Transverse colon (tissue), 4 donors: Measurements from ENCODE around the gene SLC4A2. TPM values are rescaled to one million over a fixed set of nuclear protein-coding genes. Genes with fewer than 3 reads are reported as not detected.

Experiments
- DNase-seq: peaks from one replicate; pipeline ENCODE4 v3.0.0-alpha.2; 2019
- H3K27ac ChIP-seq, 4 donors: fragments of 200-600 bp; sonication (generic); 2 replicates each; pipeline ENCODE4 v1.5.1; 2016 to 2018; ENCODE audit warnings: inconsistent platforms in 4 of 4
- H3K27me3 ChIP-seq: fragments of 200-600 bp; sonication (generic); 2 replicates; pipeline ENCODE4 v1.5.1; 2017; ENCODE audit warnings: inconsistent platforms
- H3K36me3 ChIP-seq, 4 donors: fragments of 200-600 bp; sonication (generic); 2 replicates each; pipeline ENCODE4 v1.5.1; 2017 to 2019; ENCODE audit warnings: inconsistent platforms in 4 of 4
- H3K4me1 ChIP-seq, 4 donors: fragments of 200-600 bp; sonication (generic); 2 replicates each; pipeline ENCODE4 v1.5.1; 2017 to 2020; ENCODE audit warnings: inconsistent platforms in 4 of 4
- H3K4me3 ChIP-seq, 4 donors: fragments of 200-600 bp; sonication (generic); 1 replicate in 1 of 4; 2 replicates in 3 of 4; pipeline versions ENCODE4 v1.5.1 to v1.6.1; 2017 to 2019; ENCODE audit warnings: inconsistent platforms in 4 of 4
- H3K9me3 ChIP-seq, 2 donors: fragments of 200-600 bp; sonication (generic); 2 replicates each; pipeline ENCODE4 v1.5.1; 2017 to 2019; ENCODE audit warnings: inconsistent platforms in 2 of 2
- EP300 ChIP-seq: sonication (generic); formaldehyde crosslinking; IDR thresholded peaks from one replicate; pipeline ENCODE4 v1.6.1; 2017; ENCODE audit warnings: antibody characterized with exemption, low read depth
- POLR2A ChIP-seq: fragments of 450-650 bp; IDR thresholded peaks from one replicate; pipeline ENCODE4 v1.6.1; 2016; ENCODE audit warnings: antibody characterized with exemption, mild to moderate bottlenecking, moderate library complexity
- POLR2AphosphoS5 ChIP-seq, 3 donors: sonication (generic); formaldehyde crosslinking; IDR thresholded peaks; one replicate each; pipeline ENCODE4 v1.6.1; 2016; ENCODE audit warnings: antibody characterized with exemption in 3 of 3
- WGBS, 2 donors: methylation state at CpG; one replicate each; pipeline ENCODE4 v1.1.5; 2018; ENCODE audit warnings: low coverage in 1 of 2; 5-methylcytosine and 5-hydroxymethylcytosine counted together
- in situ Hi-C, 4 donors: fragments of 200-750 bp; cut with MboI; loops; one replicate each; pipeline versions ENCODE4 v1.15.0 to v1.15.1; 2017; ENCODE audit warnings: low sequenced_read_pairs in 3 of 4, low pct_ligation_motif_present in 1 of 4, low pct_unique_long_range_greater_than_20kb in 1 of 4
- intact Hi-C: fragments of 100-400 bp; cut with DNase I; formaldehyde crosslinking; loops from one replicate; pipeline ENCODE4 v1.15.1; 2023; ENCODE audit warnings: low total_unique reads
- total RNA-seq, 4 donors: library from RNA; depleted of rRNA; stranded (reverse); fragments of >200 nt; gene quantifications; one replicate each; pipeline ENCODE4 v1.1.0, GENCODE V29; 2016
- TF ChIP-seq, protein P1 (sequence below), 5 experiments: fragments of 200-600 bp in 3 of 5; fragments of 450-650 bp in 2 of 5; sonication (generic) in 3 of 5; IDR thresholded peaks; 1 replicate in 2 of 5; 2 replicates in 3 of 5; pipeline ENCODE4 v1.5.1; 2016 to 2017; ENCODE audit warnings: antibody characterized with exemption in 5 of 5, inconsistent platforms in 3 of 5, mild to moderate bottlenecking in 2 of 5, moderate library complexity in 1 of 5

The SLC4A2 gene
- total RNA-seq, 4 donors from 2014 or later, result 61.7 to 464 (median 83.2) TPM

DNA sequence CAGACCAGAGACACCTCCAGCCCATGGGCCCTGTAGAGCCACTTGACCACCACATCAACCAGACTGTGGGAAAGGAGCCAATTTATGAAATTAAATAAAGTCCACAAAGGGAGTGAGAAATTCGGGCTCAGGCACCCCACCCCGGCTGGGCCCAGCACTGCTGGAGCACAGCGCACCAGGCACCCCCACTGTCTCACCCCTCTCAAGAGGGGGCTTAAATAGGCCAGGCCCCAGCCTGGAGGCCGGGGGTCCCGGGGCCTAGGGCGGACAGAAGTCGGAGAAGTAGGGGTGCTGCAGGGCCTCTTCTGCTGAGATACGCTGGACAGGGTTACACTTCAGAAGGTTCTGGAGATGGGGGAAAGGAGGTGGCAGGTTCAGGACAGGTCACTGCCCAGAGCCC, 5.6 kb upstream of the SLC4A2 start:
- peaks cover 8% of the 10 kb centered on the region for H3K27me3 ChIP-seq
- H3K27ac ChIP-seq, result no peak overlapping the region
- no peak overlapping the region for H3K4me3 ChIP-seq
- DNase-seq, result no peak
- 97% methylated on average over 6 of the region's 8 CpGs; no CpG with 5 or more reads in 1 of the 2 donors for WGBS, 2 donors
- no peak for TF ChIP-seq EP300
- no peak for TF ChIP-seq POLR2A
- TF ChIP-seq, protein P1, sequence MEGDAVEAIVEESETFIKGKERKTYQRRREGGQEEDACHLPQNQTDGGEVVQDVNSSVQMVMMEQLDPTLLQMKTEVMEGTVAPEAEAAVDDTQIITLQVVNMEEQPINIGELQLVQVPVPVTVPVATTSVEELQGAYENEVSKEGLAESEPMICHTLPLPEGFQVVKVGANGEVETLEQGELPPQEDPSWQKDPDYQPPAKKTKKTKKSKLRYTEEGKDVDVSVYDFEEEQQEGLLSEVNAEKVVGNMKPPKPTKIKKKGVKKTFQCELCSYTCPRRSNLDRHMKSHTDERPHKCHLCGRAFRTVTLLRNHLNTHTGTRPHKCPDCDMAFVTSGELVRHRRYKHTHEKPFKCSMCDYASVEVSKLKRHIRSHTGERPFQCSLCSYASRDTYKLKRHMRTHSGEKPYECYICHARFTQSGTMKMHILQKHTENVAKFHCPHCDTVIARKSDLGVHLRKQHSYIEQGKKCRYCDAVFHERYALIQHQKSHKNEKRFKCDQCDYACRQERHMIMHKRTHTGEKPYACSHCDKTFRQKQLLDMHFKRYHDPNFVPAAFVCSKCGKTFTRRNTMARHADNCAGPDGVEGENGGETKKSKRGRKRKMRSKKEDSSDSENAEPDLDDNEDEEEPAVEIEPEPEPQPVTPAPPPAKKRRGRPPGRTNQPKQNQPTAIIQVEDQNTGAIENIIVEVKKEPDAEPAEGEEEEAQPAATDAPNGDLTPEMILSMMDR (IDR thresholded peaks at IDR 0.05), result no peak
- no peaks in the 10 kb centered on the region for H3K9me3 ChIP-seq
- intact Hi-C loops, result loop anchor here (2.0 kb wide), 1 partner anchor 59 kb away; no protein-coding TSS in a partner anchor
- no peaks in the 10 kb centered on the region for H3K36me3 ChIP-seq
- in situ Hi-C loops, result no loop called here
- peaks cover 6 to 23% (median 21%) of the 10 kb centered on the region in 4 donors for H3K4me1 ChIP-seq

DNA sequence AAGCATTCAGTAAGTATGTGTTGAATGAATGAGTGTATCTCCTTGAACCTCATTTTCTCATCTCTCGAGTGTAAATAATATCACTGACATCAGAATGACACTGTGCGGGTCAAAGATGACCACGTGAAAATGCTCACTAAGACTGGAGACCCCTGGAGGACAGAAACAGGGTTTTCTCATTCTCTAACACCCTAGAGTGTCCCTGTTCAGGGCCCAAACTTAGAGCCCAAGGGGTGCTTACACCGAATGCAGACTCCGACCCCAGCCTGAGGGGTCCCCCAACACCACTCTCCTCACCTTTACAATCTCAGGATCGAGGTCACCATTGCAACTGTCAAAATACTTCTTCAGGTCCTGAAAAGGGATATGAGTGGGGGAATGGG, 3.1 kb upstream of the SLC4A2 start:
- Histone ChIP-seq H3K4me1 (peaks cover 18 to 35% (median 33%) of the 10 kb centered on the region in 4 donors), H3K9me3 (no peaks in the 10 kb centered on the region), H3K4me3 (no peak overlapping the region), H3K36me3 (no peaks in the 10 kb centered on the region), H3K27ac (no peak overlapping the region), H3K27me3 (no peaks in the 10 kb centered on the region)
- 82 to 90% methylated on average over 4 to 6 of the region's 6 CpGs for WGBS, 2 donors
- in situ Hi-C loops, result no loop called here
- TF ChIP-seq POLR2AphosphoS5 (IDR thresholded peaks at IDR 0.05) (no peak), EP300 (no peak), POLR2A (no peak)
- TF ChIP-seq, protein P1 (IDR thresholded peaks at IDR 0.05), result no peak
- intact Hi-C loops, result no loop called here
- no peak for DNase-seq

DNA sequence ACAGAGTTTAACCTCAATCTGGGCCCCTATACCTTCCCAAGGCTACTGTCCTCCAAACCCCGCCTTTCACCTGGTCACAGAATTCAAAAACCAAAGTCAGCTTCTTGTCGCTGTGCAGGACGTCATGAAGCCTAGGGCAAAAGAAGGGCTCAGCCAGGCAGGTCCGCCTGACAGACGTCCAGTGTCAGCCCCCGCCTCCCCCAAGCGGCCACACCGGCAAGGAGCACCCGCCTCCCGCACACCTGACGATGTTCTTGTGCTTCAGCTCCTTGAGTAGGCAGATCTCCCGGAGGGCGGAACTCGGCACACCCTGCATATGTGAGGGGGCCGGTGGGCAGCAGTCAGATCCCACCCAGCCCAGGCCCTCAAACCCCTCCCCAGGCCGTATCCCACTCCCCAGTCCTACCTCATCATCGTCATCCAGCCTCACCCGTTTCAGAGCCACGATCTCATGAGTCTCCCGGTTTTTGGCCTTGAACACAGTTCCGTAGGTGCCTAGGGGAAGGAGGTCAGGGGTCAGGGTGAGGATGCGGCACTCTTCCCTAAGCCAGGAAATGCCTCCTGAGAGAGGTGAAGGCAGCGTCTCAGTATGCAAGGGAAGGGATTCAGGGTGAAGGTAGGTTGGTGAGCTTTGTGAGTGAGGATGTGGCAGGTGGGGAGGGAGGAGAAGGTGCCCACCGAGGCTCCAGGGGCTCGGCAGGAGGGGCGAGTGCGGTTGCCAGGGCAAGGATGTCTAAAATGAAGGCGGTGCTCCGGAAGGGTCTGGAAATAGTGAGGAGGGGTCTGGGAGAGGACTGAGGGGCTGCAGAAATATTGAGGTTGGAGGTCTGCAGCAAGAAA, 2.5 kb upstream of the SLC4A2 start:
- Histone ChIP-seq H3K36me3 (no peaks in the 10 kb centered on the region), H3K27me3 (no peaks in the 10 kb centered on the region), H3K4me1 (peaks cover 24 to 39% (median 38%) of the 10 kb centered on the region in 4 donors), H3K27ac (peak overlapping the region; percentile 95 to 98 (median 96)), H3K4me3 (peak overlapping the region; percentile 70 to 80 (median 74)), H3K9me3 (no peaks in the 10 kb centered on the region)
- intact Hi-C loops (no loop called here), in situ Hi-C loops (no loop called here)
- no peak for TF ChIP-seq POLR2AphosphoS5 (IDR thresholded peaks at IDR 0.05)
- TF ChIP-seq, protein P1 (IDR thresholded peaks at IDR 0.05), result peak in 1 of 5 experiments; percentile 21
- TF ChIP-seq EP300, result no peak
- no peak for TF ChIP-seq POLR2A
- no peak for DNase-seq
- 12 to 40% methylated on average over 6 to 26 of the region's 29 CpGs for WGBS, 2 donors

DNA sequence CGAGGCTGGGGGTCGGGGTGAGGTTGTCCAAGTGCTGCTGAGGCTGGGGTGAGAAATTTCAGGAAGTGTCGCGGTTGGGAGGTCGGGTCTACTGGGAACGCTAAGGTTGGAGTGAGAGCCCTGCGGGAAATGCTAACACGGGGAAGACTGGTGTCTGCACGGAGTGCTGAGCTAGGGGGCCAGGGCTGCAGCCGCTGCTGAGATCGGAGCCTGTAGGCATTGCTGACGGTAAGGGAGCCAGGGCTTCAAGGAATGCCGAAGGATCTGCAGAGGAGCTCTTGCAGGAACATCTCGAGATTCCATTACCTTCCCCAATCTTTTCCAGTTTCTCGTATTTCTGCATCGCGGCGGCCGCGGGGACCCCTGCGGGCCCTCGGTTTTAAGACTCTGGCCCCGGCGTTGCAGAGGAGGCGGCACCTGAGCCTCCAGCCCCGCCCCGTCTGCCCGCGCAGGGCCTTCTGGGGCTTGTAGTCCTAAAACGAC, 1.8 kb upstream of the SLC4A2 start, which contains the start of gene CDK5:
Gene CDK5, minus strand, starts transcription at position 392 of the 483 bp plus-strand sequence. Its CDS starts 49 bp downstream, at position 343.
- 0% methylated on average over 30 of the region's 30 CpGs; no CpG with 5 or more reads in 1 of the 2 donors for WGBS, 2 donors
- Histone ChIP-seq H3K27ac (peak within 1 kb of the TSS; percentile 95 to 98 (median 96)), H3K36me3 (no peaks in the 10 kb centered on the region), H3K9me3 (no peaks in the 10 kb centered on the region), H3K4me3 (peak within 1 kb of the TSS; percentile 71 to 80 (median 76)), H3K4me1 (peaks cover 27 to 45% (median 45%) of the 10 kb centered on the region in 4 donors), H3K27me3 (no peaks in the 10 kb centered on the region)
- intact Hi-C loops, result no loop called here
- in situ Hi-C loops, result no loop called here
- TF ChIP-seq, protein P1 (IDR thresholded peaks at IDR 0.05), result no peak
- TF ChIP-seq EP300 (no peak), POLR2A (no peak), POLR2AphosphoS5 (IDR thresholded peaks at IDR 0.05) (no peak)
- DNase-seq, result no peak
